Activated T-helper 17 cell treated with anti-CD3 and anti-CD28 coated beads, Interleukin-2, amount 50 U/mL, for 72 hours (primary cell): ENCODE results near the gene PTPRM. TPM values are rescaled to one million over a fixed set of nuclear protein-coding genes. Genes with fewer than 3 reads are reported as not detected.

Source experiments
- ATAC-seq: fragments of 150-1000 bp; cut with Tn5 transposase; replicated peaks from 2 replicates; pipeline ENCODE4 v1.10.0; 2021; ENCODE audit warnings: mild to moderate bottlenecking, moderate library complexity
- H3K27ac Mint-ChIP-seq: one replicate; pipeline ENCODE4 v1.8.0; 2022; ENCODE audit warnings: mixed read lengths
- H3K27me3 Mint-ChIP-seq: one replicate; pipeline ENCODE4 v1.8.0; 2022; ENCODE audit warnings: mixed read lengths
- H3K36me3 Mint-ChIP-seq: one replicate; pipeline ENCODE4 v1.8.0; 2022; ENCODE audit warnings: low read depth, mild to moderate bottlenecking, mixed read lengths
- H3K4me1 Mint-ChIP-seq: one replicate; pipeline ENCODE4 v1.8.0; 2022; ENCODE audit warnings: mixed read lengths
- H3K4me3 Mint-ChIP-seq: one replicate; pipeline ENCODE4 v1.8.0; 2022; ENCODE audit warnings: mild to moderate bottlenecking, mixed read lengths
- H3K9me3 Mint-ChIP-seq: one replicate; pipeline ENCODE4 v1.8.0; 2022; ENCODE audit warnings: mixed read lengths
- total RNA-seq, 2 donors: library from RNA; stranded (reverse); gene quantifications; one replicate each; pipeline ENCODE4 v1.2.3, GENCODE V29; 2022

Gene PTPRM
- total RNA-seq, 2 donors from 2014 or later = 7.5 to 24.5 TPM

GRCh38 chr18:8176554-8176953, 609.4 kb downstream of the PTPRM start:
- Mint-ChIP-seq H3K4me3 (no peak overlapping the region), H3K36me3 (no peaks in the 10 kb centered on the region), H3K27ac (no peak overlapping the region), H3K27me3 (no peaks in the 10 kb centered on the region), H3K9me3 (no peaks in the 10 kb centered on the region), H3K4me1 (no peaks in the 10 kb centered on the region)
- ATAC-seq = no peak

- Mint-ChIP-seq H3K27me3 (no peaks in the 10 kb centered on the region), H3K36me3 (no peaks in the 10 kb centered on the region), H3K4me3 (no peak overlapping the region), H3K9me3 (no peaks in the 10 kb centered on the region), H3K4me1 (no peaks in the 10 kb centered on the region), H3K27ac (no peak overlapping the region)
- no peak for ATAC-seq
Measured at GRCh38 chr18:8177330-8178016, 610.4 kb downstream of the PTPRM start.

- H3K27ac Mint-ChIP-seq = no peak overlapping the region
- no peak for ATAC-seq
- no peak overlapping the region for H3K4me3 Mint-ChIP-seq
- H3K9me3 Mint-ChIP-seq = no peaks in the 10 kb centered on the region
- H3K4me1 Mint-ChIP-seq = no peaks in the 10 kb centered on the region
- no peaks in the 10 kb centered on the region for H3K36me3 Mint-ChIP-seq
- no peaks in the 10 kb centered on the region for H3K27me3 Mint-ChIP-seq
Measured at GRCh38 chr18:8186413-8186812, 619.3 kb downstream of the PTPRM start.

GRCh38 chr18:8188184-8188583, 621.1 kb downstream of the PTPRM start:
- H3K4me3 Mint-ChIP-seq = no peak overlapping the region
- H3K27ac Mint-ChIP-seq = no peak overlapping the region
- H3K9me3 Mint-ChIP-seq = no peaks in the 10 kb centered on the region
- ATAC-seq = no peak
- H3K4me1 Mint-ChIP-seq = no peaks in the 10 kb centered on the region
- no peaks in the 10 kb centered on the region for H3K36me3 Mint-ChIP-seq
- no peaks in the 10 kb centered on the region for H3K27me3 Mint-ChIP-seq

GRCh38 chr18:8190980-8191379, 623.9 kb downstream of the PTPRM start:
- Mint-ChIP-seq H3K9me3 (no peaks in the 10 kb centered on the region), H3K27me3 (no peaks in the 10 kb centered on the region)

GRCh38 chr18:8194431-8194830, 627.3 kb downstream of the PTPRM start:
- no peaks in the 10 kb centered on the region for H3K4me1 Mint-ChIP-seq
- peaks cover 4% of the 10 kb centered on the region for H3K9me3 Mint-ChIP-seq
- no peak for ATAC-seq
- H3K36me3 Mint-ChIP-seq = no peaks in the 10 kb centered on the region
- no peak overlapping the region for H3K4me3 Mint-ChIP-seq
- no peaks in the 10 kb centered on the region for H3K27me3 Mint-ChIP-seq
- no peak overlapping the region for H3K27ac Mint-ChIP-seq

More at GRCh38 chr18:8190980-8191379, 623.9 kb downstream of the PTPRM start:
- no peak overlapping the region for H3K4me3 Mint-ChIP-seq
- H3K4me1 Mint-ChIP-seq = no peaks in the 10 kb centered on the region
- H3K27ac Mint-ChIP-seq = no peak overlapping the region
- ATAC-seq = no peak
- H3K36me3 Mint-ChIP-seq = no peaks in the 10 kb centered on the region

- no peaks in the 10 kb centered on the region for H3K27me3 Mint-ChIP-seq
- ATAC-seq = no peak
- no peaks in the 10 kb centered on the region for H3K36me3 Mint-ChIP-seq
- H3K27ac Mint-ChIP-seq = no peak overlapping the region
- no peak overlapping the region for H3K4me3 Mint-ChIP-seq
- H3K9me3 Mint-ChIP-seq = peaks cover 4% of the 10 kb centered on the region
- no peaks in the 10 kb centered on the region for H3K4me1 Mint-ChIP-seq
Measured at GRCh38 chr18:8196238-8196637, 629.1 kb downstream of the PTPRM start.

- H3K4me1 Mint-ChIP-seq = no peaks in the 10 kb centered on the region
- no peaks in the 10 kb centered on the region for H3K36me3 Mint-ChIP-seq
- no peaks in the 10 kb centered on the region for H3K27me3 Mint-ChIP-seq
- peaks cover 4% of the 10 kb centered on the region for H3K9me3 Mint-ChIP-seq
- H3K27ac Mint-ChIP-seq = no peak overlapping the region
- no peak for ATAC-seq
- H3K4me3 Mint-ChIP-seq = no peak overlapping the region
Measured at GRCh38 chr18:8197499-8197898, 630.4 kb downstream of the PTPRM start.

GRCh38 chr18:8207996-8208395, 640.9 kb downstream of the PTPRM start:
- no peaks in the 10 kb centered on the region for H3K36me3 Mint-ChIP-seq
- peaks cover 8% of the 10 kb centered on the region for H3K9me3 Mint-ChIP-seq
- H3K4me1 Mint-ChIP-seq = no peaks in the 10 kb centered on the region
- no peak overlapping the region for H3K27ac Mint-ChIP-seq
- no peak for ATAC-seq
- H3K4me3 Mint-ChIP-seq = no peak overlapping the region
- H3K27me3 Mint-ChIP-seq = no peaks in the 10 kb centered on the region

- Mint-ChIP-seq H3K27me3 (no peaks in the 10 kb centered on the region), H3K27ac (no peak overlapping the region), H3K36me3 (no peaks in the 10 kb centered on the region), H3K4me1 (no peaks in the 10 kb centered on the region), H3K4me3 (no peak overlapping the region), H3K9me3 (peaks cover 8% of the 10 kb centered on the region)
- ATAC-seq = no peak
Measured at GRCh38 chr18:8208716-8209115, 641.6 kb downstream of the PTPRM start.

GRCh38 chr18:8212896-8213780, 646.0 kb downstream of the PTPRM start:
- no peak overlapping the region for H3K27ac Mint-ChIP-seq
- H3K4me3 Mint-ChIP-seq = no peak overlapping the region
- H3K27me3 Mint-ChIP-seq = no peaks in the 10 kb centered on the region
- no peak for ATAC-seq
- no peaks in the 10 kb centered on the region for H3K4me1 Mint-ChIP-seq
- no peaks in the 10 kb centered on the region for H3K36me3 Mint-ChIP-seq
- H3K9me3 Mint-ChIP-seq = peaks cover 3% of the 10 kb centered on the region

- Mint-ChIP-seq H3K9me3 (peaks cover 3% of the 10 kb centered on the region), H3K4me3 (no peak overlapping the region), H3K4me1 (no peaks in the 10 kb centered on the region), H3K27ac (no peak overlapping the region), H3K36me3 (no peaks in the 10 kb centered on the region), H3K27me3 (no peaks in the 10 kb centered on the region)
- no peak for ATAC-seq
Measured at GRCh38 chr18:8215741-8216140, 648.6 kb downstream of the PTPRM start.

GRCh38 chr18:8217051-8217564, 650.0 kb downstream of the PTPRM start:
- H3K9me3 Mint-ChIP-seq = peaks cover 3% of the 10 kb centered on the region
- no peak overlapping the region for H3K27ac Mint-ChIP-seq
- no peaks in the 10 kb centered on the region for H3K36me3 Mint-ChIP-seq
- H3K4me1 Mint-ChIP-seq = no peaks in the 10 kb centered on the region
- H3K4me3 Mint-ChIP-seq = no peak overlapping the region
- no peaks in the 10 kb centered on the region for H3K27me3 Mint-ChIP-seq
- ATAC-seq = no peak

- ATAC-seq = no peak
- no peaks in the 10 kb centered on the region for H3K36me3 Mint-ChIP-seq
- H3K9me3 Mint-ChIP-seq = peaks cover 3% of the 10 kb centered on the region
Measured at GRCh38 chr18:8218197-8218596, 651.1 kb downstream of the PTPRM start.

GRCh38 chr18:8221452-8221851, 654.3 kb downstream of the PTPRM start:
- H3K4me3 Mint-ChIP-seq = no peak overlapping the region

More at GRCh38 chr18:8218197-8218596, 651.1 kb downstream of the PTPRM start:
- Mint-ChIP-seq H3K4me1 (no peaks in the 10 kb centered on the region), H3K27me3 (no peaks in the 10 kb centered on the region), H3K27ac (no peak overlapping the region), H3K4me3 (no peak overlapping the region)

More at GRCh38 chr18:8221452-8221851, 654.3 kb downstream of the PTPRM start:
- Mint-ChIP-seq H3K4me1 (no peaks in the 10 kb centered on the region), H3K36me3 (no peaks in the 10 kb centered on the region), H3K27ac (no peak overlapping the region), H3K9me3 (peaks cover 3% of the 10 kb centered on the region), H3K27me3 (no peaks in the 10 kb centered on the region)
- no peak for ATAC-seq
